ENCODE data around the gene SEPHS2.

GRCh38 chr16:30470632-30470995 is 24.9 kb upstream of the SEPHS2 start:
- TF ChIP-seq POLR2A (IDR thresholded peaks at IDR 0.05; ENCODE audit: low read depth) = no peak
- no peak for TF ChIP-seq CTCF (IDR thresholded peaks at IDR 0.05)
